Measurements from ENCODE around the gene STEAP1B.

STEAP1B gene

GRCh38 chr7:22402250-22402649 is 97.7 kb downstream of the STEAP1B start:
- Histone ChIP-seq H3K79me2 (no peaks in the 10 kb centered on the region), H3K27me3 (ENCODE audit: control insufficient read depth, insufficient read depth, low read length) (no peaks in the 10 kb centered on the region), H3K9me3 (ENCODE audit: control insufficient read depth, low read length) (no peaks in the 10 kb centered on the region), H3K27ac (no peak overlapping the region), H3K4me3 (ENCODE audit: low read depth, low read length) (no peak overlapping the region), H3K4me1 (no peaks in the 10 kb centered on the region), H3K4me2 (ENCODE audit: low read length) (no peak overlapping the region), H3K9ac (no peak overlapping the region), H2AFZ (no peak overlapping the region), H3K36me3 (ENCODE audit: control insufficient read depth, insufficient read depth, low read length) (no peaks in the 10 kb centered on the region)
- no peak for TF ChIP-seq CTCF (IDR thresholded peaks at IDR 0.05)

- Histone ChIP-seq H3K4me3 (ENCODE audit: low read depth, low read length) (no peak overlapping the region), H3K9me3 (ENCODE audit: control insufficient read depth, low read length) (no peaks in the 10 kb centered on the region), H3K79me2 (no peaks in the 10 kb centered on the region), H3K4me2 (ENCODE audit: low read length) (no peak overlapping the region), H3K4me1 (no peaks in the 10 kb centered on the region), H3K36me3 (ENCODE audit: control insufficient read depth, insufficient read depth, low read length) (no peaks in the 10 kb centered on the region), H3K27me3 (ENCODE audit: control insufficient read depth, insufficient read depth, low read length) (no peaks in the 10 kb centered on the region), H3K9ac (no peak overlapping the region), H2AFZ (no peak overlapping the region), H3K27ac (no peak overlapping the region)
- TF ChIP-seq CTCF (IDR thresholded peaks at IDR 0.05), result no peak
Measured at GRCh38 chr7:22400936-22401553, 98.9 kb downstream of the STEAP1B start.

GRCh38 chr7:22400150-22400814 is 99.7 kb downstream of the STEAP1B start:
- Histone ChIP-seq H3K4me1 (no peaks in the 10 kb centered on the region), H3K4me3 (ENCODE audit: low read depth, low read length) (no peak overlapping the region)

GRCh38 chr7:22399546-22399945 is 100.4 kb downstream of the STEAP1B start:
- H3K36me3 ChIP-seq (ENCODE audit: control insufficient read depth, insufficient read depth, low read length), result no peaks in the 10 kb centered on the region
- H3K9ac ChIP-seq, result no peak overlapping the region
- no peak for TF ChIP-seq CTCF (IDR thresholded peaks at IDR 0.05)
- no peak overlapping the region for H3K4me2 ChIP-seq (ENCODE audit: low read length)
- no peak overlapping the region for H3K4me3 ChIP-seq (ENCODE audit: low read depth, low read length)
- H3K27ac ChIP-seq, result no peak overlapping the region
- no peaks in the 10 kb centered on the region for H3K4me1 ChIP-seq
- no peaks in the 10 kb centered on the region for H3K27me3 ChIP-seq (ENCODE audit: control insufficient read depth, insufficient read depth, low read length)
- H3K9me3 ChIP-seq (ENCODE audit: control insufficient read depth, low read length), result no peaks in the 10 kb centered on the region
- no peak overlapping the region for H2AFZ ChIP-seq
- H3K79me2 ChIP-seq, result no peaks in the 10 kb centered on the region

More at GRCh38 chr7:22400150-22400814, 99.7 kb downstream of the STEAP1B start:
- Histone ChIP-seq H3K27ac (no peak overlapping the region), H3K4me2 (ENCODE audit: low read length) (no peak overlapping the region), H3K27me3 (ENCODE audit: control insufficient read depth, insufficient read depth, low read length) (no peaks in the 10 kb centered on the region), H3K36me3 (ENCODE audit: control insufficient read depth, insufficient read depth, low read length) (no peaks in the 10 kb centered on the region), H2AFZ (no peak overlapping the region), H3K9me3 (ENCODE audit: control insufficient read depth, low read length) (no peaks in the 10 kb centered on the region), H3K9ac (no peak overlapping the region), H3K79me2 (no peaks in the 10 kb centered on the region)
- TF ChIP-seq CTCF (IDR thresholded peaks at IDR 0.05), result no peak

GRCh38 chr7:22399091-22399490 is 100.9 kb downstream of the STEAP1B start:
- H2AFZ ChIP-seq, result no peak overlapping the region
- no peaks in the 10 kb centered on the region for H3K36me3 ChIP-seq (ENCODE audit: control insufficient read depth, insufficient read depth, low read length)
- H3K9ac ChIP-seq, result no peak overlapping the region
- H3K9me3 ChIP-seq (ENCODE audit: control insufficient read depth, low read length), result no peaks in the 10 kb centered on the region
- H3K4me3 ChIP-seq (ENCODE audit: low read depth, low read length), result no peak overlapping the region
- H3K27me3 ChIP-seq (ENCODE audit: control insufficient read depth, insufficient read depth, low read length), result no peaks in the 10 kb centered on the region
- no peak for TF ChIP-seq CTCF (IDR thresholded peaks at IDR 0.05)
- H3K4me1 ChIP-seq, result peaks cover 3% of the 10 kb centered on the region
- no peak overlapping the region for H3K27ac ChIP-seq
- no peaks in the 10 kb centered on the region for H3K79me2 ChIP-seq
- H3K4me2 ChIP-seq (ENCODE audit: low read length), result no peak overlapping the region

All from parathyroid adenoma (tissue), 2 donors.